ENCODE results near the gene REV3L.

- TF ChIP-seq GATA2 (IDR thresholded peaks at IDR 0.05; ENCODE audit: low read depth, low read length): no peak
- TF ChIP-seq GATA3 (IDR thresholded peaks at IDR 0.05; ENCODE audit: low read depth, low read length): no peak
These were observed 44.3 kb upstream of the REV3L start for GRCh38 chr6:111527367-111527766.

Data from SH-SY5Y (cell line).